Activated naive CD4-positive, alpha-beta T cell treated with anti-CD3 and anti-CD28 coated beads, Interleukin-2, amount 50 U/mL, for 72 hours (primary cell): ENCODE measurements around the gene LINGO1. TPM values are rescaled to one million over a fixed set of nuclear protein-coding genes. Genes with fewer than 3 reads are reported as not detected.

ENCODE experiments used
- total RNA-seq, 2 donors: library from RNA; stranded (reverse); gene quantifications; one replicate each; pipeline ENCODE4 v1.2.3, GENCODE V29; 2022

LINGO1 gene
- total RNA-seq, 2 donors from 2014 or later: not detected

Other genes starting within 250 kb of the LINGO1 start
- 10 to 100 TPM; 26.2 to 27.0 TPM for gene PEAK1, start 212.8 kb downstream of the LINGO1 start, total RNA-seq
- gene HMG20A, start 212.0 kb downstream of the LINGO1 start, total RNA-seq: 10 to 100 TPM; 24.8 to 55.4 TPM